Body of pancreas (tissue), 4 donors: ENCODE data around the gene REXO1. TPM values are rescaled to one million over a fixed set of nuclear protein-coding genes. Genes with fewer than 3 reads are reported as not detected.

Source experiments
- ATAC-seq: fragments of 150-250 bp; one replicate; pipeline ENCODE4 v1.9.1; 2016
- DNase-seq, 4 donors: peaks; one replicate each; pipeline ENCODE4 v3.0.0-alpha.2; 2019
- H3K27ac ChIP-seq, 4 donors: fragments of 200-600 bp; sonication (generic); 1 replicate in 3 of 4; 2 replicates in 1 of 4; pipeline versions ENCODE4 v1.5.1 to v1.6.1; 2016 to 2019; ENCODE audit warnings: mild to moderate bottlenecking in 1 of 4, mixed read lengths in 1 of 4, moderate library complexity in 1 of 4
- H3K27me3 ChIP-seq, 2 donors: fragments of 200-600 bp; sonication (generic); one replicate each; pipeline ENCODE4 v1.6.0; 2016; ENCODE audit warnings: mild to moderate bottlenecking in 1 of 2
- H3K36me3 ChIP-seq, 2 donors: fragments of 200-600 bp; sonication (generic); replicated peaks in 1 of 2; 2 replicates each; pipeline ENCODE4 v1.5.1; 2016; ENCODE audit warnings: low read depth in 2 of 2; ENCODE audit not compliant: insufficient read depth in 1 of 2
- H3K4me1 ChIP-seq: fragments of 200-600 bp; sonication (generic); one replicate; pipeline ENCODE4 v1.6.0; 2016
- H3K4me3 ChIP-seq, 2 donors: fragments of 200-600 bp; sonication (generic); 1 replicate in 1 of 2; 2 replicates in 1 of 2; pipeline ENCODE4 v1.5.1; 2016 to 2019
- H3K9me3 ChIP-seq, 3 donors: fragments of 200-600 bp; sonication (generic); 1 replicate in 2 of 3; 2 replicates in 1 of 3; pipeline ENCODE4 v1.5.1; 2016
- POLR2A ChIP-seq, 3 donors: fragments of 450-650 bp; IDR thresholded peaks; one replicate each; pipeline ENCODE4 v1.6.1; 2016; ENCODE audit warnings: antibody characterized with exemption in 3 of 3, mild to moderate bottlenecking in 2 of 3
- WGBS, 2 donors: methylation state at CpG; one replicate each; pipeline ENCODE4 v1.1.5; 2017; 5-methylcytosine and 5-hydroxymethylcytosine counted together
- intact Hi-C: fragments of 100-400 bp; cut with DNase I; formaldehyde crosslinking; loops from one replicate; pipeline ENCODE4 v1.15.1; 2023
- total RNA-seq, 2 donors: library from RNA; depleted of rRNA; stranded (reverse); fragments of >200 nt; gene quantifications; one replicate each; pipeline ENCODE4 v1.1.0, GENCODE V29; 2016
- TF ChIP-seq, protein P1 (sequence below), 7 experiments: fragments of 450-650 bp in 4 of 7; fragments of 200-600 bp in 3 of 7; sonication (generic) in 3 of 7; IDR thresholded peaks; one replicate each; pipeline ENCODE4 v1.5.1; 2016 to 2019; ENCODE audit warnings: antibody characterized with exemption in 7 of 7

Gene REXO1
- total RNA-seq, 2 donors from 2014 or later = 16.6 to 19.8 TPM

DNA sequence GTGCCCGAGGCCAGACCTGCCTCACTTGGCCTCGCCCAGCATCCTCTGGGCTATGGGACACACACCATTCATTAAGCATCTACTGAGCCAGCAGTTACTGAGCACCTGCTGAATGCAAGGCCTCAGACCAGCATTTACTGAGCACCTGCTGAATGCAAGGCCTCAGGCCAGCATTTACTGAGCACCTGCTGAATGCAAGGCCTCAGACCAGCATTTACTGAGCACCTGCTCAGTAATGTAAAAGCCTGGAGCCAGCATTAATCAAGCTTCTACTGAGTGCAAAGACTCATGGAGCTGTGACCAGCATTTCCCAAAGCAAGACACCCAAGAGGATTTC is 39.9 kb downstream of the REXO1 start:
- H3K4me1 ChIP-seq = peaks cover 19% of the 10 kb centered on the region
- H3K27me3 ChIP-seq = no peaks in the 10 kb centered on the region
- intact Hi-C loops = no loop called here
- no peak overlapping the region for H3K4me3 ChIP-seq
- DNase-seq = no peak
- 83% methylated on average over 2 of the region's 2 CpGs; no CpG with 5 or more reads in 1 of the 2 donors for WGBS, 2 donors
- ATAC-seq = no peak
- no peaks in the 10 kb centered on the region for H3K36me3 ChIP-seq
- TF ChIP-seq POLR2A (IDR thresholded peaks at IDR 0.05) = no peak
- TF ChIP-seq, protein P1, sequence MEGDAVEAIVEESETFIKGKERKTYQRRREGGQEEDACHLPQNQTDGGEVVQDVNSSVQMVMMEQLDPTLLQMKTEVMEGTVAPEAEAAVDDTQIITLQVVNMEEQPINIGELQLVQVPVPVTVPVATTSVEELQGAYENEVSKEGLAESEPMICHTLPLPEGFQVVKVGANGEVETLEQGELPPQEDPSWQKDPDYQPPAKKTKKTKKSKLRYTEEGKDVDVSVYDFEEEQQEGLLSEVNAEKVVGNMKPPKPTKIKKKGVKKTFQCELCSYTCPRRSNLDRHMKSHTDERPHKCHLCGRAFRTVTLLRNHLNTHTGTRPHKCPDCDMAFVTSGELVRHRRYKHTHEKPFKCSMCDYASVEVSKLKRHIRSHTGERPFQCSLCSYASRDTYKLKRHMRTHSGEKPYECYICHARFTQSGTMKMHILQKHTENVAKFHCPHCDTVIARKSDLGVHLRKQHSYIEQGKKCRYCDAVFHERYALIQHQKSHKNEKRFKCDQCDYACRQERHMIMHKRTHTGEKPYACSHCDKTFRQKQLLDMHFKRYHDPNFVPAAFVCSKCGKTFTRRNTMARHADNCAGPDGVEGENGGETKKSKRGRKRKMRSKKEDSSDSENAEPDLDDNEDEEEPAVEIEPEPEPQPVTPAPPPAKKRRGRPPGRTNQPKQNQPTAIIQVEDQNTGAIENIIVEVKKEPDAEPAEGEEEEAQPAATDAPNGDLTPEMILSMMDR (IDR thresholded peaks at IDR 0.05) = no peak
- no peak overlapping the region for H3K27ac ChIP-seq
- no peaks in the 10 kb centered on the region for H3K9me3 ChIP-seq

DNA sequence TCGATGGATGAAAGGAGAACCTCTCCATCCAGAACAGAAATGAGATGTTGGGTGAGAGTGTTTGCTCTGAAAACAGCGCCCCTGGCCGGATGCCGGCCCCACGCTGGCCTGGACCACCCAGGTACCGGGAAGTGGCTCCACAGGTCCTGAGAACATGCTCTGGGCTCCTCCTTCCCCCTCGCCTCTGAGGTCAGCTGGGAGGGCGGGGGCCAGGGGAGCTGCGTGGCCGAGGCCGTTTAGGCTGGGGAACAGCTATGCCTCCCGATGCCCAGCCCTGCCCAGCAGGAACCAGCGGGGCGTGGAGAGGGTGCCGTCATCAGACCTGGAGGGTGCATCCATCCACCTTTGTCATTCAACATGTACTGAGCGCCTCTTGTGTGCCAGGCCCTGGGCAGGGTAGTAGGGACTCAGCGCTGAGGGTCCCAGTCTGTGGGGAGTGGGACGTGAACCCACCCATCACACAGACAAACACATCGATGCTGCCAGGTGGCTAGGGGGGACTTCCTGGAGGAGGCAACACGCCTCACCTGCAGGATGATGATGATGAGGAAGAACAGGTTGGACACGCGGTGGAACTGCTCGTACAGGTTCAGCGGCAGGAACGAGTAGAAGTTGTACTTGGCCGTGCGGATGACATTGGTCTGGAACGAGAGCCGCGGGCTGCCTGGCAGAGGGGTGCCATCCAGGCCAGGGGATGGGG is 40.4 kb downstream of the REXO1 start:
- H3K4me1 ChIP-seq = peaks cover 14% of the 10 kb centered on the region
- no peak overlapping the region for H3K4me3 ChIP-seq
- no peaks in the 10 kb centered on the region for H3K9me3 ChIP-seq
- intact Hi-C loops = no loop called here
- TF ChIP-seq, protein P1 (IDR thresholded peaks at IDR 0.05) = no peak
- no peak for TF ChIP-seq POLR2A (IDR thresholded peaks at IDR 0.05)
- H3K27ac ChIP-seq = no peak overlapping the region
- WGBS, 2 donors = 31 to 54% methylated on average over 8 to 28 of the region's 30 CpGs
- no peaks in the 10 kb centered on the region for H3K36me3 ChIP-seq
- DNase-seq (no peak), ATAC-seq (no peak)
- no peaks in the 10 kb centered on the region for H3K27me3 ChIP-seq

DNA sequence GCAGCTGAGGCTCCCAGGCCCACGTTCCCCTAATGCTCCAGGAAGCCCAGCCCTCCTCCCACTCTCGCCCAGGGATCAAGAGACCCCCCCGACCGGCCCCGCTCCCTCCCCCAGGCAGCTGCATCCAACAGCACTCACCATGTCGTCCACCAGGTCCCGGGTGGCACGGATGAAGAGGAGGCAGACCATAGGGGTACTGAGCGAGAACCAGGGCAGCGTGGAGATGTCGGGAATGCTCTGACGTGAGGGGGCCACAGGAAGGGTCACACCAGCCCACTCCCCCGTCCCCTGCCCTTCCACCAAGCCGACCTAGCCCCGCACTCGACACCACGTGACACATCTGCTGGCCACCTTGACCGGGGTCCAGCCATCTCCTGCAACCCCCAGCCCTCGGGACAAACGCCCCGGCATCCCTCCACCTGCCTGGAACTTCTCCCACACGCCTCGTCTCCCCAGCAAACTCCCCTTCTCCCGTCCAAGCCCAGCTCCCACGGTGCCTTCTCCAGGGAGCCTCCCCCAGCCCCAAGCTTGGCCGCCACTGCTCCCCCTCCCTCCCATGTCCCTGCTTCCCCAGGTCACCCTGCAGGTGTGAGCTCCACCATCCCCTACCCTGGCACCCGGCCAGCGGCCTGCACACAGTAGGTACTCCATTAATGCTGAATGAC is 41.1 kb downstream of the REXO1 start:
- no peaks in the 10 kb centered on the region for H3K27me3 ChIP-seq
- H3K4me3 ChIP-seq = no peak overlapping the region
- DNase-seq (no peak), ATAC-seq (no peak)
- H3K4me1 ChIP-seq = peaks cover 9% of the 10 kb centered on the region
- intact Hi-C loops = no loop called here
- no peaks in the 10 kb centered on the region for H3K36me3 ChIP-seq
- no peaks in the 10 kb centered on the region for H3K9me3 ChIP-seq
- H3K27ac ChIP-seq = no peak overlapping the region
- 42 to 46% methylated on average over 20 to 28 of the region's 28 CpGs for whole genome bisulfite sequencing, 2 donors
- TF ChIP-seq, protein P1 (IDR thresholded peaks at IDR 0.05) = no peak
- TF ChIP-seq POLR2A (IDR thresholded peaks at IDR 0.05) = no peak

DNA sequence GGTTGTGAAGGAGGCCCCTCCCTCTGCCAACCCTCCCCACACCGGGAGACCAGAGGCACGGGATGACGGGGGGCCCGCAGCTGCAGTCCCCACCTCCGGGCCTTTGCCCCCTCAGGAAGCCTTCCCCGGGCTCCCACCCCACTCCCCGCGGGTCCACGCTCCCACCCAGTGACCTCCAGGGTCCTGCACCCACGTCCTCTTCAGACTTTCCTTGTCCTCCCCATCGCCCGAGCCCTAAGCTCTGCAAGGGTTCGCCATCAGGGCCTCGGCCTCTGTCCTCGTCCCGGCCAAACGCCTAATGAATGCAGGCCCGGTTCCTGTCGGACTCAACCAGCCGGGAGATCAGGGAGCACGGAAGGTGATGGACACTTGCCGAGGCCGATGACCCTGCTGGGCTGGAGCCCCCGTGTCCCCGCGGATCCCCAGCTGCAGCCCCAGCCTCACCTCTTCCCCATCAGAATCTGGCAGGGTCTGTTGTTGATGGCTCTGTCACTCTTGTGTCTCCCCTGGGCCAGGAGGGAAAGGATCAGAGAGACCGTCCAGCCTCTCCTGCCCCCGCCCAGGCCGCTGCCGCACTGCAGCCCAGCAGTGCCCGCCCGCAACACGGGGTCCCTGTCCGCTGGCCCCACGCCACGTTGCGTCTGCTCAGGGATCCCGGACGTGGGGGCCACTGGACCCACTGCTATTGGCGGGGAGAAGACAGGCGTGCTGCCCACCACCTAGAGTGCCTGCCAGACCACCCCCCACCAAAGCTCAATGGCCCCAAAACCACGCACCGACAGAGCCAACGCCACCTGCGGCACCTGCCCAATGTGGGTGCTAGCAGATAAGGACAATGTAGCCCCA is 41.9 kb downstream of the REXO1 start:
- TF ChIP-seq POLR2A (IDR thresholded peaks at IDR 0.05) = no peak
- TF ChIP-seq, protein P1 (IDR thresholded peaks at IDR 0.05) = no peak
- H3K36me3 ChIP-seq = no peaks in the 10 kb centered on the region
- intact Hi-C loops = no loop called here
- H3K27me3 ChIP-seq = no peaks in the 10 kb centered on the region
- H3K27ac ChIP-seq = no peak overlapping the region
- H3K4me1 ChIP-seq = peaks cover 2% of the 10 kb centered on the region
- H3K4me3 ChIP-seq = no peak overlapping the region
- no peak for DNase-seq
- no peaks in the 10 kb centered on the region for H3K9me3 ChIP-seq
- 78 to 83% methylated on average over 19 to 44 of the region's 45 CpGs for WGBS, 2 donors
- ATAC-seq = no peak
